HG03103 (cell line): ENCODE measurements around the gene ANP32E.
"Not testable (repeated sequence)": the region's sequence is repeated elsewhere in the genome, so short reads cannot be mapped to it uniquely, and the experiment has no call there.

Experiments used
- ATAC-seq: cut with Tn5 transposase; IDR thresholded peaks from one replicate; pipeline ENCODE4 v1.9.1; 2021; ENCODE audit warnings: low read depth; ENCODE audit not compliant: unreplicated experiment

ANP32E gene

DNA sequence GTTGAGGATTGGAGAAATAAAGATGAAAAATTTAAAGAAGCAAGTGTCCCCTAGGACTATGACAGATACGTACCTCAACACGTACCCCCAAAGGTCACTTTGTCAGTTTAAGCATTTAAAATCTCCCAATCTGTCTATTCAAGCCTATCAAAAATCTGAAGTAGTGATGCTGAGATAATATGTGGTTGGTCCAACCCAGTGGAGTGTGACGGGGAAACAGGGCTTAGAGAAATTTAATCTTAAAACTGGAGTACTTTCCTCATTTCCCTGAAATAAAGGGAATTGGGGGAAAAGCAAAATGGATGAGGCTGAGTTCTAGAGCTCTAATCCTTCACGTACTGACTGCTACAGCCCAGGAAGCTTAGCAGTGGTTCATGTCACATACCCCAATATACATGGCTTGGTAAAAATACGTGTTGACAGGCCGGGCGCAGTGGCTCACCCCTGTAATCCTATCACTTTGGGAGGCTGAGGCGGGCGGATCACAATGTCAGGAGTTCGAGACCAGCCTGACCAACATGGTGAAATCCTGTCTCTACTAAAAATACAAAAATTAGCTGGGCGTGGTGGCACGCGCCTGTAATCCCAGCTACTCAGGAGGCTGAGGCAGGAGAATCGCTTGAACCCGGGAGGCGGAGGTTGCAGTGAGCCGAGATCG lies 21.7 kb downstream of the ANP32E start:
- not testable (repeated sequence) for ATAC-seq

DNA sequence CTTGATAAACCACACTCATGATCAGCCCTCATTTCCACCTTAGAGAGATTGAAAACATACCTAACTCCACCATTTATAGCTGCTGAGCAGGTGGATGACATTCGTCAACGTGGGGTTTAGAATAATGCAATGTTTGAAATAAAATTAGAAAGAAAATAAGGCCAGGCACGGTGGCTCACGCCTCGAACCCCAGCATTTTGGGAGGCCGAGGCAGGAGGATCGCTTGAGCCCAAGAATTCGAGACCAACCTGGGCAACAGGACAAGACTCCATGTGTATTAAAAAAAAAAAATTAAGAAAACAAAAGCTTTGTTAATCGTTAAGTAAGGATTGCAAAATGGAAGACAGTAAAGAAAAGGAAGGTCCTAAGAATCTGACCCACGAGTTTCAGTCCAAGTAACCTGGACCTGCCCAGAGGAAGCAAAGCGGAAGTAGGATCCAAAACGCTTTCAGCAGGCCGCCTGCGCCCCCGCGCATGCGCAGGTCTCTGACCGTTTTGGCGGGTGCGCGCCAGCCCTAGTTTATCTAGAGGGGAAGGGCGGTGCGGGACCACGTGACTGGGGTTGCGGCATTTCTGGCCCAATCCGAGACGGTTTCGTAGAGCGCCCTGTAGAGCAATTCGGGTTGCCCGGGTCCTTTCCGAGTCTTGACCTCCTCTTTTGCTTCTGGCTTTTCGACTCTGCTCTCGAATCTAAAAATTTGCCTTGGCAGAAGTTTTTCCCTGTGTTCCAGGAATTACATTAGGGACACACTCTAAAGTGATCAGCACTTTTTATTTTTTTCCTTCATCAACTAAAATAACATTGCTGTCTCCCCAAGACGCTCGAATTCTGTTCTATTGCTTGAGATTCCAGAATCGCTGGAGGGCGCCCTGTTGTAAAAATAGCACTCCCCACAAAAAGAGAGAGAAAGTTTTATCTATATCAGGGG lies 22.5 kb downstream of the ANP32E start:
- ATAC-seq = no peak

DNA sequence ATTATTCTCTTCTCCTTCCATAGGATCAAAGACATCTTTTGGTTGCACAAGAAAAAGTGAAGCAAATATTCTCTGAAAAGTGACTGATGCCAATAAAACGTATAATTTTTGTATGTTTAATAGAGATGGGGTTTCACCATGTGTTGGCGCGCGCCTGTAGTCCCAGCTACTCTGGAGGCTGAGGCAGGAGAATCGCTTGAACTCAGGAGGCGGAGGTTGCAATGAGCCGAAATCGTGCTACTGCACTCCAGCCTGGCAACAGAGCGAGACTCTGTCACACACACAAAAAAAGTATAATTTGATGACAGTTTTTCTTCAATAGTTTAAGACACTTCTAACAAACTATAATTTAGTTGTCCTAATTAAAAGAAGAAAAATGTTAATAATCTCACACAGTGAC lies 23.8 kb downstream of the ANP32E start:
- ATAC-seq = no peak

DNA sequence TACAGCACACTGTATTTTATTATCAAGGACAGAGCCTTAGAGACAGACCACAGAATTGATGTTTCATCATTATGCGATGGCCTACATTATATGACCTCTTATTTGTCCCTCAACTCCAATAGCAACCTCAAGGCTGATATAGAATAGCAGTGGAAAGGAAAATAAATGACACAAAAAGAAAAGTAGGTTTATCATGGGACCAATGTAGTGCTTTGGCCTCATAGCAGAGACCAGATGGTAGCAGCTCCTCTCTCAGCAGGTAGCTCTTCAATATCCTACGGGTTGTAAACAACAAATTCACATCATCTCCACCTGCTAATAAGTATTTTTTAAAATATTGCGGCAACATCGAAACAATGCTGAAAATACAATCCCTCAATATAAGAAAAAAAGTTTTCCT lies 25.2 kb downstream of the ANP32E start:
- ATAC-seq = no peak

DNA sequence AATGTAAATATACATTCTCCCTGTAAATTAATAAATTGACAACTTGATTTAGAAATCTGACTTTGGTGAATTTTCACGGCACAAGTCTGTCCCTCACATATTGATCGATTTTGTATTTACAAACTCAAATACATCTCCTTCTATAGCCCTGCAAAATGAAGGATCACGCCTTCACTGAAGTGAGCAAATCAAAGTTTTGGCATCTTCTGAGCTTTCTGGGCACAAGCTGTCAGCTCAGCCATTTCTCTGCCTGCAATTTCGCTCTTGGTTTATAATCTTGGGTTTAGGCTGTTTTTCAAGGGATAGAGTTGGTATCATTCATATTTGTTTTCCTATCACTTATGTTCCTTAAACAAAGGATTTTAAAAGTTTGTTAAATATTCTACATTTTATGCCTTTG lies 25.8 kb downstream of the ANP32E start:
- no peak for ATAC-seq

DNA sequence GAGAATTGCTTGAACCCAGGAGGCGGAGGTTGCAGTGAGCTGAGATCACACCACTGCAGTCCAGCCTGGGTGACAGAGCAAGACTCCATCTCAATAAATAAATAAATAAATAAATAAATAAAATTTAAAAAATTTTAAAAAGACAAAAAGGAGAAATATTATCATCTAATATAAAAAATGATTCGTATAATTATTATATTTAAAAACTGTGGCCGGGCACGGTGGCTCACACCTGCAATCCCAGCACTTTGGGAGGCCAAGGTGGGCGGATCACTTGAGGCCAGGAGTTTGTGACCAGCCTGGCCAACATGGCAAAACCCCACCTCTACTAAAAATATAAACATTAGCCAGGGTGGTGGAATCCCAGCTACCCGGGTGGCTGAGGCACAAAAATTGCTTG lies 27.5 kb downstream of the ANP32E start:
- not testable (repeated sequence) for ATAC-seq

DNA sequence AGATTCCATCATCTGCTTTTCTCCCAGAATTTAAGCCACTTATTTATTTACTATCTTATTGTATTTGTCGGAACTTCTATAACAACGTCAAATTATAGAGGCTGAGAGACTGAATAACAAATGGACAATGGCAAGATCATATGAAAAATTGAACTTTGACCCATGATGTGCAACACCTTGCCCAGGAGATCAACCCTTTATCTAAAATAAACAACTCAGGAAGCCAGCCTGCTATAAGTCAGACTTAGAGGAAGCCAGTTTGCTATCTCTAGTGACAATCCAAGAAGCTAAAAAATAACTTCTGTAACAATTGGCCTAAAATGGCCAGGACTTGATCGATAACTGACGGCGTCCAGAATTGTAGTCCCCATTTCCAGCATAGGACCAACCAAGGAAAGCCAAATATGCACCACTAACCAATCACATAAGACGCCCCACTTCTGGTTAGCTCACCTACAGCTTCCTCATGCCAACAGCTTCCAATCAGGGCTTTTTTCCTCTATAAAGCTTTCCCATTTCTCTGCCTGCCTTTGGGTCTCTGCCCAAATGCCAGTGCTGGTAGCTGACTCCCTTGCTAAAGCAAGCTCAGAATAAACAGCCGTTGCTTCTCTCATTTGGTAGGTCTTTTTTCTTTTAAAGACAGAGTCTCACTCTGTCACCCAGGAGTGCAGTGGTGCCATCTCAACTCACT lies 28.5 kb downstream of the ANP32E start:
- no peak for ATAC-seq

DNA sequence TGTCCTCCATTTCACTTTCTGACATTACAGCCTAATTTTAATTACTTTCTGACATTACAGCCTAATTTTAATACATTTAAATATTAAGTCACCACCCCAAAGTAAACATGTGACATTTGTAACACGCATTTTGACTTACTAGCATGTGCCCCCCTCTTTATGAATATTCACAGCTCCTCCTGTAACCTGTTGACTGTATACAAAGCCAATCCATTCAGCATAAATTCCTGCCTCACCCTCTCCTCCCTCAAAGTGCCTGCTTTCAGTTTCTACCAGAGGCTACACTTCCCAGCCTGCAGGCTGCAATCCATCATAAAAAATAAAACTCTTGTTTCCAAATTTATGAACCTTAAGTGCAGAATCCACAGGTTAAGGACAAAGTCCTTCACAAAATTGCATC lies 39.5 kb downstream of the ANP32E start:
- ATAC-seq = no peak

DNA sequence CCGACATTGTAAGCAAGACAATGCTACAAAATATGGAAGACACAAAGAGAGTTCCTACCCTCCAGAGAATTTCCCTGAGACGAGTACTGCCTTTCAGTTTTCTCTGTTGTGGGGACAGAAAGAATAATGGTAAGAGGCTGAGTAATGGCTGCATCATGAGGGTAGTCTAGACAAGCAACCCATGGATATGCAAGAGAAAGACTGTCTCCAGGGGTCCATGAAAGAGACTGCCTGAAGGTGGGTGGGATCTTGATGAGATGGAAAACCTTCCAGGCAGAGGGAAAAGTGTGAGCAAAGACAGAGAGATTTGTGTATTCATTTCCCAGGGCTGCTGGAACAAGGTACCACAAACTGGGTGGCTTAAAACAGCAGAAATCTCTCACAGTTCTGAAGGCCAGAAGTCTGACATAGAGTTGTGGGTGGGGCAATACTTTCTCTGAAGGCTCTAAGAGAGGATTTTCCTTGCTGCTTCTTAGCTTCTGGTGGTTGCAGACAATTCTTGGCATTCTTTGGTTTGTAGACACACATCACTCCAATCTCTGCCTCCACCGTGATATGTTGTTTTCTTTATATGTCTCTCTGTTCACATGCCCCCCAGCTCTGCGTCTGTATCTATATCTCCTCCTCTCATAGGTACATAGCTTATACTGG lies 41.4 kb downstream of the ANP32E start:
- no peak for ATAC-seq

DNA sequence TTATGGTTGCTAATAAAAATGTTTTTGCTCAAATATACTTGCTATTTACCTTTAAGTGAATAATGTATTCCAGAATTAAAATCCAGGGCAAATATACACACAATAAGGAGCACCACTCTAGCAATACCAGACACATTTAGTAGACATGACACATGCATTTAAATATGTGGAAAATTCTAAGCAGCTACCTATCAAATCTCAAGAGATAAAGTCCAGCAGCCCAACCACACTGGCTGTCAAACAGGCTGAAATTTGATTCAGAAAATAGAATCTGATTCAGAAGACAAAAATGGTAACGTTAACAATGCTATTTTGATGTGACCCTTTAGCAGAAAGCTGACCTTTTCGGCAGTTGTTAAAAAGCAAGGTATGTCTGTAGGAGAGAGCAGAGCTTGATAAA lies 43.9 kb downstream of the ANP32E start:
- no peak for ATAC-seq

DNA sequence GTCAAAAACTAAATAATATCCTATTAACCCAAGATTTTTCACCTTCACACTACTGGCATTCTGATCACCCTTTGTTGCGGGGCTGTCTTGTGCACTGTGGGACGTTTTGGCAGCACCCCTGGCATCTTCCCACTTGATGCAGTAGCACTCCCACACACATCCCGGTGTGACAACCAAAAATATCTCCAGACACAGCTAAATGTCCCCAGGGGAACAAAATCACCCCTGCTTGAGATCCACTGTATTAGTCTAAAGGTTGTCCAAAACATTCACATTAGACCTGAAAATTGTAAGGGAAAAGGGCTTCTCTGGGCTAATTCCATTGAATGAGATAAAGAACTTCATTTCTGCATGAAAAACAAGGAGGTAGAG lies 48.4 kb downstream of the ANP32E start:
- no peak for ATAC-seq

DNA sequence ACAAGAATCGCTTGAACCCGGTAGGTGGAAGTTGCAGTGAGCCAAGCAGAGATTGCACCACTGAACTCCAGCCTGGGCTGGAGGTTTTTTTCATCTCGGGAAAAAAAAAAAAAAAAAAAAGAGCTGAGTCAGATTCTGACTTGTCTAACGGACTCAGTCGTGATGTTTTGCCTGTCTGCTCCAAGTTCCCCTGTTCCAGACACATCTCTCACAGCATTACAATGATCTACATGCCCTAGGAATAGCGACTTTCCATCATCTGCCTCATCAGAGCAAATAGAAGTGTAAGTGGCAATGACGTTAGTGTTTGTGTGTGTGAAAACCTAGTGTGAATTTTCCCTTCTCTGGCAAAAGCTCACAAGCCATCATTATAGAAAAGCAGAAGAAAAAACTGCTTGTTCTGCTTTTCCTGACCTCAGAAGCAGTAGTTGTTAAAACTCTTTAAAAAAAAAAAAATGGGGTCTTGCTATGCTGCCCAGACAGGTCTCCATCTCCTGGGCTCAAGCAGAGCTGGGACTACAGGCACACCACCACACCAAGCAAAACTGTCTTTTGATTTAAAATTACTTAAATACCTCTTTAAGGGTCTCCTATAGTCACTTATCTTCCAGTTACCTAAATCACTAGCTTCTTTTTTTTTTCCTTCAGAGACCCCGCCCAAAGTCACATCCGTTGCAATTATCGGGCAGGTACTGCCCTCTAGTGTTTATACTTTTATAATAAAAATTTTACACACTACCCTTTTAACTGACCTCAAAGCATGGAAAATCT lies 48.9 kb downstream of the ANP32E start:
- no peak for ATAC-seq

DNA sequence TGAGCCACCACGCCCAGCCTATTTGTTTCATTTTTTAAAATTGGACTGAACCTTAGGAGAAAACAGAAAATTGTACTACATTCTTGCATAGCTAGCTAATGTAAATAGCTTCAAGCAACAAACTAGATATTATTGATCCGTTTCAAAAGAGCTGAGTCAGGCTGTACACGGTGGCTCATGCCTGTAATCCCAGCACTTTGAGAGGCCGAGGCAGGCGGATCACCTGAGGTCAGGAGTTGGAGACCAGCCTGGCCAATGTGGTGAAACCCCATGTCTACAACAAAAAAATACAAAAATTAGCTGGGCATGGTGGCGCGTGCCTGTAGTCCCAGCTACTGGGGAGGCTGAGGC lies 49.5 kb downstream of the ANP32E start:
- ATAC-seq = not testable (repeated sequence)

DNA sequence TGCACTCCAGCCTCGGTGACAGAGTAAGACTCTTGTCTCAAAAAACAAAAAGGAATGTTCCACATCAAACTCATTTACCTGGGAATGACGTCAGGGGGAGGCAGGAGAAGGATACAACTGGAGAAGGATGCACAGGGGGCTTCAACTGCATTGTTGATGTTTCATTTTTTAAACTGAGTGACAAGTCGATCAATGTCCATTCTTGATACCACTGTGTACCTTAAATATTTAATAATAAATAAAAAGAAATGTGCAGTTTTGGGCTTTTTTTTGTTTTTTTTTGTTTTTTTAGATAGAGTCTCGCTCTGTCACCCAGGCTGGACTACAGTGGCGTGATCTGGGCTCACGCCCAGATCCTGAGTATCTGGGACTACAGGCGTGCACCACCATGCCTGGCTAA lies 50.4 kb downstream of the ANP32E start:
- ATAC-seq = no peak

DNA sequence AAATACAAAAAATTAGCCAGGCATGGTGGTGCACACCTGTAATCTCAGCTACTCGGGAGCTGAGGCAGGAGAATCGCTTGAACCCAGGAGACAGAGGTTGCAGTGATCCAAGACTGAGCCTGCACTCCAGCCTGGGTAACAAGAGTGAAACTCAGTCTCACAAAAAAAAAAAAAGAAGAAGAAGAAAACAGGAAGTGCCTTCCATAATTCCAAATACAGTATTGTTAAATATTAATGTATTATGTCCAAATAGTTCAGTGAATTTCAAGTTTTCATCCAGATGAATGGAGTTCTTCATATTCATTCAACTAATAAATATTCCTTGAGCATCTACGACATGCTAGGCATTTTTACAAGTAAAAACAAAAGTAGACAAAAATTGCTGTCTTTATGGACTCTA lies 52.9 kb downstream of the ANP32E start:
- no peak for ATAC-seq

DNA sequence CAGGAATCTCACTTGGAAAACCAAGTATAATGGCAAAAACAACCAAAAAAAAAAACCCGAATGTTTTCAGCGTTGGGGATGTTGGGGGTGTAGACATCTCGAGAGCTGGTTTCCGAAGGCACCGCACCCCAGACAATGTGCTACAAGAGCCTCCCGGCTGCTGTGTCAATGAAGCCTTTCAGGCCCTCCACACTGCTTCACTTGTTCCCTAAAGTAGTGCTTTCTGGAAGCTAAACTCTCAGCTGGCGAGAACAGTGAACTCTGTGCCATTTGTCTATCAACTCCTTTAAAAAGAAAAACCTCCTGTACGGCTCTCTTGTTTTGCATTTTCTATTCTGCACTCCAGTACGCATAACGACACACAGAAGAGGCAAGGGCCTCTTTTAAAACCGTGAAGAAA lies 53.7 kb downstream of the ANP32E start:
- ATAC-seq = no peak

DNA sequence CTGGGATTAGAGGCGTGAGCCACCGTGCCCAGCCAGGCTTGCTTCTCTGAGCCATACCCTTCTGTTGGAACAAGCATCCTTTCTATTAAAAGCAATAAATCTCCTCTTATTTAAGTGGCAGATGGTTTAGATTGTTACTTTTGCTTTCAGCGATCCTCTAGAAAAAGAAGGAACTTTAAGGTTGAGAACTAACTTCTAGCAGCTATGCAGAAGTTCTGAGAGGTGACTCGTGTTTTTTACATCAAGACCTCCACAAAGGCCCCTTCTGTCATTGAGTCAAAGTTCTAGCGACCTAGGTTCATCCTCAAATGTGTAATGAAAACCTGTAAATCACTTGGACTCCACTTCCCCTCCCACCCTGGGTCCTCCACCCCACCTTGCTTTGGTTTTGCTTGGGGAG lies 55.4 kb downstream of the ANP32E start:
- no peak for ATAC-seq

DNA sequence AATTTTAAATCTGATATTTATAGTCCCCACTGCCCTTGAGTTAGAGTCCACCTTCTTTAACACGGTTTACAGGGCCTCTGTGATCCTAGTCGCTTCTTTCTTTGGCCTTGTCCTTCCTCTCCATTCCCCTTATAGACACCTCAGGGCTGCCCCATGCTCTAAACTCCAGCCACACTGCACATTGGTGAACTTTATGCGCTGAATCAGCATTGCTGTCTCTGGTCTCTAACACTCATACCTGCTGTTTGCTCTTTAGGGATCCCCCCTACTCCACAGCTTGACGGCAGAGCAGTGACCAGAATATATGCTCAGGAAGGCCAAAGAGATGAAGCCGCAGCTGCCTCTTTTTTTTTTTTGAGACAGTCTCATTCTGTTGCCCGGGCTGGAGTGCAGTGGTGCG lies 56.0 kb downstream of the ANP32E start:
- ATAC-seq = no peak

DNA sequence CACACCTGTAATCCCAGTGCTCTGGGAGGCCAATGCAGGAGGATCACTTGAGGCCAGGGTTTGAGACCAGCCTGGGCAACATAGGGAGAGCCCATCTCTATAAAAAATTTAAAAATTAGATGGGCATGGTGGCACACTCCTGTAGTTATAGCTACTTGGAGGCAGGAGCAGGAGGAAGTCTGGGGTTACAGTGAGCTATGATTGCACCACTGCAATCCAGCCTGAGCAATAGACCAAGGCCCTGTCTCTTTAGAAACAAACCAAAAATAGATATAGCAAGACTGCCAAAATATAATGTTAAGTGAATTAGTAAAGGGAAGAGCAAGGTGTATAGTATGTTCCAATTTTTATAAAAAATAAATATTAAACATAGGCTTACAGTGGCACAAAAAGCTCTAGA lies 57.4 kb downstream of the ANP32E start:
- ATAC-seq = no peak

DNA sequence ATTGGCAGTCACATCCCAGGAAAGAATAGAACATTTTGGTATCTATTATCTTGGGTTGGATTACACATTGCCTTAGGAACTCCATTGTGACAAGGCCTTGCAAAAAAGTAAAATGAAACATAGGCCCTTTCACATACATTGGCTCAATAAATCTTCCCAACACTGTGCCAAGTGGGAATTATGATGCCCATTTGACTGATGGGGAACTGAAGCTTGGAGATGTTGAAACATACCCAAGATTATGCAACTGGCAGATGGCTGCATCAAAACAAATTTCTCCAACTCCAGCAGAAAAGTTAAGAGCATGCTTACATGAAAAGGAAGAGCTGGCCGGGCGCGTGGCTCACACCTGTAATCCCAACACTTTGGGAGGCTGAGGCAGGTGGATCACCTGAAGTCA lies 59.3 kb downstream of the ANP32E start:
- no peak for ATAC-seq
